Smooth muscle cell (in vitro differentiated cells): ENCODE data around the gene TMCC1. TPM values are rescaled to one million over a fixed set of nuclear protein-coding genes. Genes with fewer than 3 reads are reported as not detected.

Source experiments
- DNase-seq: peaks from one replicate; lab custom pipeline; 2025; ENCODE audit not compliant: unreplicated experiment; lab: John Stamatoyannopoulos, UW
- H2AFZ ChIP-seq: fragments of 200-600 bp; sonication (generic); 2 replicates; pipeline ENCODE4 v1.6.0; 2016; ENCODE audit warnings: antibody characterized with exemption, low read depth, mild to moderate bottlenecking
- H3F3A ChIP-seq: fragments of 200-600 bp; sonication (generic); 2 replicates; pipeline ENCODE4 v1.6.0; 2017; ENCODE audit warnings: antibody characterized with exemption, low read depth
- H3K27ac ChIP-seq: fragments of 200-600 bp; sonication (generic); 2 replicates; pipeline ENCODE4 v1.5.1; 2016; ENCODE audit warnings: low read depth, mild to moderate bottlenecking
- H3K27me3 ChIP-seq: fragments of 200-600 bp; sonication (generic); 2 replicates; pipeline ENCODE4 v1.6.1; 2016; ENCODE audit warnings: low read depth, mild to moderate bottlenecking
- H3K36me3 ChIP-seq: fragments of 200-600 bp; sonication (generic); 2 replicates; pipeline ENCODE4 v1.5.1; 2016; ENCODE audit warnings: low read depth
- H3K4me1 ChIP-seq: fragments of 200-600 bp; sonication (generic); 2 replicates; pipeline ENCODE4 v1.5.1; 2016; ENCODE audit warnings: low read depth
- H3K4me2 ChIP-seq: fragments of 200-600 bp; sonication (generic); 2 replicates; pipeline ENCODE4 v1.6.0; 2016; ENCODE audit warnings: mild to moderate bottlenecking
- H3K4me3 ChIP-seq: fragments of 200-600 bp; sonication (generic); 2 replicates; pipeline ENCODE4 v1.5.1; 2016; ENCODE audit warnings: mild to moderate bottlenecking
- H3K79me2 ChIP-seq: fragments of 200-600 bp; sonication (generic); 2 replicates; pipeline ENCODE4 v1.6.0; 2016; ENCODE audit warnings: low read depth, mild to moderate bottlenecking
- H3K9ac ChIP-seq: fragments of 200-600 bp; sonication (generic); 2 replicates; pipeline ENCODE4 v1.6.0; 2016; ENCODE audit warnings: low read depth
- H3K9me3 ChIP-seq: fragments of 200-600 bp; sonication (generic); replicated peaks from 2 replicates; pipeline ENCODE4 v1.5.1; 2016; ENCODE audit warnings: low read depth
- H4K20me1 ChIP-seq: fragments of 200-600 bp; sonication (generic); 2 replicates; pipeline ENCODE4 v1.6.0; 2016; ENCODE audit warnings: low read depth
- WGBS: methylation state at CpG from one replicate; pipeline ENCODE4 v1.1.7; 2016; ENCODE audit warnings: low lambda C conversion rate; 5-methylcytosine and 5-hydroxymethylcytosine counted together
- polyA plus RNA-seq: library from polyadenylated mRNA; unstranded; fragments of >200 nt; fragmentation: Nextera tagmentation; extraction: Ambion mirVana; gene quantifications from 2 replicates; pipeline ENCODE4 v1.2.1, GENCODE V29; 2016
- total RNA-seq: library from RNA; depleted of rRNA; stranded (reverse); fragments of >200 nt; gene quantifications from 2 replicates; pipeline ENCODE4 v1.2.3, GENCODE V29; 2014
- TF ChIP-seq, protein P1 (sequence below): fragments of 200-600 bp; sonication (generic); IDR thresholded peaks from 2 replicates; pipeline ENCODE4 v1.5.1; 2017; ENCODE audit warnings: borderline replicate concordance, mild to moderate bottlenecking, antibody characterized with exemption; ENCODE audit not compliant: insufficient read depth, poor library complexity, severe bottlenecking

TMCC1 gene
- total and polyA plus RNA-seq, 2 experiments from 2014 or later: 5.3 to 17.8 TPM

- WGBS: 92% methylated on average over 10 of the region's 10 CpGs
- Histone ChIP-seq H3K4me1 (peaks cover 3% of the 10 kb centered on the region), H3K9ac (no peak overlapping the region), H3K27ac (no peak overlapping the region), H4K20me1 (no peaks in the 10 kb centered on the region), H3K4me3 (no peak overlapping the region), H3F3A (peaks cover 3% of the 10 kb centered on the region), H3K4me2 (no peak overlapping the region), H3K36me3 (no peaks in the 10 kb centered on the region), H3K27me3 (no peaks in the 10 kb centered on the region), H3K9me3 (no peaks in the 10 kb centered on the region), H2AFZ (no peak overlapping the region), H3K79me2 (no peaks in the 10 kb centered on the region)
- TF ChIP-seq, protein P1, sequence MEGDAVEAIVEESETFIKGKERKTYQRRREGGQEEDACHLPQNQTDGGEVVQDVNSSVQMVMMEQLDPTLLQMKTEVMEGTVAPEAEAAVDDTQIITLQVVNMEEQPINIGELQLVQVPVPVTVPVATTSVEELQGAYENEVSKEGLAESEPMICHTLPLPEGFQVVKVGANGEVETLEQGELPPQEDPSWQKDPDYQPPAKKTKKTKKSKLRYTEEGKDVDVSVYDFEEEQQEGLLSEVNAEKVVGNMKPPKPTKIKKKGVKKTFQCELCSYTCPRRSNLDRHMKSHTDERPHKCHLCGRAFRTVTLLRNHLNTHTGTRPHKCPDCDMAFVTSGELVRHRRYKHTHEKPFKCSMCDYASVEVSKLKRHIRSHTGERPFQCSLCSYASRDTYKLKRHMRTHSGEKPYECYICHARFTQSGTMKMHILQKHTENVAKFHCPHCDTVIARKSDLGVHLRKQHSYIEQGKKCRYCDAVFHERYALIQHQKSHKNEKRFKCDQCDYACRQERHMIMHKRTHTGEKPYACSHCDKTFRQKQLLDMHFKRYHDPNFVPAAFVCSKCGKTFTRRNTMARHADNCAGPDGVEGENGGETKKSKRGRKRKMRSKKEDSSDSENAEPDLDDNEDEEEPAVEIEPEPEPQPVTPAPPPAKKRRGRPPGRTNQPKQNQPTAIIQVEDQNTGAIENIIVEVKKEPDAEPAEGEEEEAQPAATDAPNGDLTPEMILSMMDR: no peak
- no peak for DNase-seq
These were observed 260.5 kb downstream of the TMCC1 start for GRCh38 chr3:129632977-129633376.

DNA sequence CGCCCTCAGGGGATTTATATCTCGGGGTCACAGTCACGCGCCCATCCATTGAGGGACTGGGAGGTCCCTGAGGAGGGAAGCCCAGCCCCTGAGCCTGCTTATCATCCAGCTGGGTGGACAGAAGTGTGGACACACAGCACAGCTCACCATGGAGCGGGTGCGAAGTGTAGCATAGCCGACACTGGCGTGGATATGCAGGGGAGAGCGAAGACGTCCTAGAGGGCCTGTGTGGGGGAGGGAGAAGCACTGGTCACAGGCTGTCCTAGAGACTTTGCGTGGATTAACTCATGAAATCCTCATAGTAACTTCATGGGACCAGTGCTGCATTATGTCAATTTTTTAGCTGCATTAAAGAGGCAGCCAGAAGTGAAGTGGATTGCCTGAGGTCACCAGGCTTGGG, 261.0 kb downstream of the TMCC1 start:
- Histone ChIP-seq H3K36me3 (no peaks in the 10 kb centered on the region), H2AFZ (no peak overlapping the region), H3F3A (peaks cover 3% of the 10 kb centered on the region), H3K79me2 (no peaks in the 10 kb centered on the region), H3K27me3 (no peaks in the 10 kb centered on the region), H3K4me1 (peaks cover 3% of the 10 kb centered on the region), H3K9me3 (no peaks in the 10 kb centered on the region), H3K4me2 (no peak overlapping the region), H3K9ac (no peak overlapping the region), H3K4me3 (no peak overlapping the region), H3K27ac (no peak overlapping the region), H4K20me1 (no peaks in the 10 kb centered on the region)
- WGBS: 84% methylated on average over 11 of the region's 11 CpGs
- DNase-seq: no peak
- TF ChIP-seq, protein P1: no peak

GRCh38 chr3:129632056-129632455, 261.5 kb downstream of the TMCC1 start:
- WGBS: 94% methylated on average over 9 of the region's 9 CpGs
- no peak overlapping the region for H2AFZ ChIP-seq
- no peak overlapping the region for H3K27ac ChIP-seq
- peaks cover 5% of the 10 kb centered on the region for H3F3A ChIP-seq
- H3K27me3 ChIP-seq: no peaks in the 10 kb centered on the region
- no peak overlapping the region for H3K4me3 ChIP-seq
- DNase-seq: no peak
- H3K9me3 ChIP-seq: no peaks in the 10 kb centered on the region
- H3K4me1 ChIP-seq: peaks cover 5% of the 10 kb centered on the region
- H3K9ac ChIP-seq: no peak overlapping the region
- TF ChIP-seq, protein P1: no peak
- no peaks in the 10 kb centered on the region for H3K79me2 ChIP-seq
- no peaks in the 10 kb centered on the region for H4K20me1 ChIP-seq
- no peak overlapping the region for H3K4me2 ChIP-seq
- H3K36me3 ChIP-seq: no peaks in the 10 kb centered on the region

DNA sequence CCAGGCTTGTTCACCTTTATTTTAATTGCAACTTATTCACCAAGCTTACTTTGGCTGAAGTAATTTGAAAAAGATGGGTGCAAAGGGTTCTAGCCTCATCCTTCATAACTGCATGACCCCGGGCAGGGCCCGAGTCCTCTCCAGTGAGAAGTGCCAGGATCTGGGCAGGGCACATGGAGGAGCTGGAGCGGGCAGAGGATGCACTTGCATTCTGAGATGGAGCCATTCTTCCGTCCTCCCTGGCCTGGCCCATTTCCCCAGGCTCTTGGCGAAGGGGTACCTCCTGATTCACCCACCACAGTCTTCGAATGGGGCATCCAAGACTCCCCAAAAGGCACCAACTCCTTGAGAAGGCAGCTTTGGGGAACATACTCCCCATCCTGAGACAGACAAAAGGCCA, 264.5 kb downstream of the TMCC1 start:
- TF ChIP-seq, protein P1: no peak
- Histone ChIP-seq H3K36me3 (no peaks in the 10 kb centered on the region), H3K4me1 (peaks cover 13% of the 10 kb centered on the region), H4K20me1 (no peaks in the 10 kb centered on the region), H3K27me3 (no peaks in the 10 kb centered on the region), H3K4me3 (no peak overlapping the region), H2AFZ (no peak overlapping the region), H3K9ac (no peak overlapping the region), H3K27ac (no peak overlapping the region), H3K9me3 (no peaks in the 10 kb centered on the region), H3F3A (peaks cover 13% of the 10 kb centered on the region), H3K4me2 (no peak overlapping the region), H3K79me2 (no peaks in the 10 kb centered on the region)
- no peak for DNase-seq
- 90% methylated on average over 6 of the region's 6 CpGs for WGBS
